Retinal pigment epithelial cell (primary cell): ENCODE results near the gene YY1.

Source experiments
- DNase-seq: peaks from one replicate; pipeline ENCODE4 v3.0.0-alpha.2; 2010; ENCODE audit warnings: low read depth
- H3K4me3 ChIP-seq: 2 replicates; pipeline ENCODE4 v1.5.1; 2011; ENCODE audit warnings: mild to moderate bottlenecking, low read length, control low read depth, moderate library complexity
- CTCF ChIP-seq: conservative IDR thresholded peaks from 2 replicates; pipeline ENCODE4 v1.5.1; 2011; ENCODE audit warnings: low read depth, low read length, control low read depth, inconsistent platforms

YY1 gene

GRCh38 chr14:100302616-100303015 lies 63.7 kb downstream of the YY1 start:
- H3K4me3 ChIP-seq: no peak overlapping the region
- DNase-seq: no peak
- TF ChIP-seq CTCF: no peak

DNA sequence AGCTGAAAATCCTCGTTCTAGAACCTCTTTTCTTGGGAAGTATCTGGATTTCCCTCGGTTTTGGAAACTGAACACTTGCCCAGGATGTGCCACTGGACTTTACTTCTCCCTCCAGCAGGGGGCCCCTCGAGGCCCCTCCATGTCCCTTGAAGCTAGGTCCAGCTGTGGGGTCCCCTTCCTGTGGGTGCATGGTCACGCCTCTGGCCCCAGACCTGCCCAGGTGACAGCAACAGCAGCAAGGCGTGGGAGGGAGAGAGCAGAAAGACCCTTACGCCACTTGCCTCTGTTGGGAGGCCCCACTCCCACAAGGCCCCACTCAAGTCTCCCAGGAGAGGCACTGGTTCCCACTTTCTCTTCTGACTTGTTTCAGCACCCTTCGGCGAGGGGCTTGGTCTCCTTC lies 64.2 kb downstream of the YY1 start:
- TF ChIP-seq CTCF: peak; percentile 73
- no peak overlapping the region for H3K4me3 ChIP-seq
- DNase-seq: no peak

GRCh38 chr14:100303925-100304324 lies 65.0 kb downstream of the YY1 start:
- no peak overlapping the region for H3K4me3 ChIP-seq
- TF ChIP-seq CTCF: no peak
- no peak for DNase-seq

DNA sequence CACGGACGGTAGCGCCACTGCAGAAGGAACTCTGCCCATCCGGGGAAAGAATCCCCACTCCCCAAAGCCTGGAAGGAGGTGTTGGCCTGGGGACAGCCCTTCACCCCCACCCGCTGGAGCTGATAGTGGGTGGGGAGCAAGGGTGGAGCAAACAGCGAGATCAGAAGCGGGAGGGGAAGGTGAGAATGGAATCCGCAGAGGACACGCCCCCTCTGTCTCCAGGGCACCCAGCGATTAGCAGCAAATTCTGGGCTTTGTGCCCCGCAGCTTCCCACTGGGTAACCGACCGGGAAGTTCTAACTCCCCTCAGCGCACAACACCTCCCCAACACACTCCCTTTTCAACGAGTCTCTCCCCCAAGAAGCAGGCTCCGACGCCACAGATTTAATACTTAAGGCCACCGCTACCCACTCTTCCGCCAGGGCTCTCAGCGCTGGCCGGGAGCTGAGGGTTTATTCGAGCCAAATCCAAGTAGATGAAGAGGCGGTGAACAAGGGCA lies 65.9 kb downstream of the YY1 start:
- peak overlapping the region; percentile 71 for H3K4me3 ChIP-seq
- TF ChIP-seq CTCF: no peak
- DNase-seq: peak; percentile 43

GRCh38 chr14:100305324-100306100 lies 66.6 kb downstream of the YY1 start:
- H3K4me3 ChIP-seq: peak overlapping the region; percentile 71
- no peak for TF ChIP-seq CTCF
- no peak for DNase-seq

DNA sequence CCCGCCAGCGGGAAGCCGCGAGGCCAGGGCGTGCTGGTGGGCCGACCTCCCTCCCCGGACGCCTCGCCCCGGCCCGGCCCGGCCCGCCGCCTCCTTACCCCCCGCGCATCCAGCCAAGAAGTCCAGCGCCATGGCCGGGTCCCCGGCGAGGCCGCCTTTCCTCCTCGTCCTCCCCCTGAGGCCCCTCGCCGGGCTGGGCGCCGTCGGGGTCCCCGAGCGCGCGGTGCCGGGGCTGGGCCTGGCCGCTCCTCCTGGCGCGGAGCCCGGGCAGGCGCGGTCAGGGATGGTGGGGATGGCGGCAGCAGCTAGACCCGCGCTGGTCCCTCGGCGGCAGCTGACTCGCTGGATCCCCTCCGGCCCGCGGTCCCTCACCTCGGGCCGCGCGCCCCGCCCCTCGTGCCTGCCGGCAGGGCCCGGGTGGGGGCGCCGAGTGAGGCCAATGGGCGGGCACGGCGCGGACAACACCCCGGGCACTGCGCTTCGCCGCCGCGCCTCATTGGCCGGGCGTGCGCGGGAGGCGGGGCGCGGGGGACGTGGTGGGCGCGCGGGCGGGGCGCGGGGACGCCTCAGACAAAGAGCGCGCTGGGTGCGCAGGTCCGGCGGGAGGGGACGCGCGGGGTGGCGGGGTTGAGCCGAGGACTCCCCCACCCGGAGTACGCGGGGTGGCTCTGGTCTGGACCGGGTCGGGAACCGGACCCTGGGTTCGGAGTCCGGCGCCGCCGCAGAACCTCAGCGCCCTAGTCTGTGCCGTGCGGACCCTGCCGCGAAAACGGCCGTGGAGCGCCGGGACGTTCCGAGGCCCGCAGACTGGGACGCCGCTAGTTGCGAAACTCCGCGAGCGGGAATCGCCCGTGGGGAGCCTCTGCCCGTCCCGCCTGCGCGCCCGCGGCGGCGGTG lies 67.4 kb downstream of the YY1 start, which contains the start of gene SLC25A29:
Gene SLC25A29, minus strand, starts transcription at position 344 of the 897 bp plus-strand sequence. Its CDS starts 212 bp downstream, at position 132.
- TF ChIP-seq CTCF: no peak
- DNase-seq: peak; percentile 42
- peak within 1 kb of the TSS; percentile 73 for H3K4me3 ChIP-seq
